Glutamatergic neuron (in vitro differentiated cells): Measurements from ENCODE around the gene KLHL10. TPM values are rescaled to one million over a fixed set of nuclear protein-coding genes. Genes with fewer than 3 reads are reported as not detected.
A peak's percentile ranks its signal among the peaks of the same experiment; 100 is the strongest.
"Not testable (repeated sequence)": the region's sequence is repeated elsewhere in the genome, so short reads cannot be mapped to it uniquely, and the experiment has no call there.

Experiments used
- DNase-seq: peaks from one replicate; pipeline ENCODE4 v3.0.0; 2022
- H3K27ac Mint-ChIP-seq: one replicate; pipeline ENCODE4 v1.8.0; 2020; ENCODE audit warnings: mild to moderate bottlenecking, mixed read lengths, inconsistent platforms; ENCODE audit not compliant: unreplicated experiment
- H3K27me3 Mint-ChIP-seq: one replicate; pipeline ENCODE4 v1.8.0; 2020; ENCODE audit warnings: mild to moderate bottlenecking, moderate library complexity, mixed read lengths, inconsistent platforms; ENCODE audit not compliant: unreplicated experiment
- H3K36me3 Mint-ChIP-seq: one replicate; pipeline ENCODE4 v1.8.0; 2020; ENCODE audit warnings: mild to moderate bottlenecking, mixed read lengths, inconsistent platforms; ENCODE audit not compliant: unreplicated experiment
- H3K4me1 Mint-ChIP-seq: one replicate; pipeline ENCODE4 v1.8.0; 2020; ENCODE audit warnings: mild to moderate bottlenecking, low read depth, mixed read lengths, inconsistent platforms; ENCODE audit not compliant: unreplicated experiment
- H3K4me3 Mint-ChIP-seq: one replicate; pipeline ENCODE4 v1.8.0; 2020; ENCODE audit warnings: mild to moderate bottlenecking, mixed read lengths, inconsistent platforms; ENCODE audit not compliant: unreplicated experiment
- H3K9me3 Mint-ChIP-seq: one replicate; pipeline ENCODE4 v1.8.0; 2020; ENCODE audit warnings: mild to moderate bottlenecking, moderate library complexity, mixed read lengths, inconsistent platforms; ENCODE audit not compliant: unreplicated experiment
- CTCF ChIP-seq: fragments of 200-600 bp; sonication (generic); IDR thresholded peaks from one replicate; pipeline ENCODE4 v1.5.0; 2021; ENCODE audit not compliant: partially characterized antibody, unreplicated experiment
- total RNA-seq: library from RNA; stranded (reverse); fragmentation: NEBNext Ultra II Directional; extraction: Animal tissue kit (Norgen Biotek cat#: 25700); gene quantifications from one replicate; pipeline ENCODE4 v1.2.1, GENCODE V29; 2021; ENCODE audit not compliant: unreplicated experiment

Gene KLHL10
- total RNA-seq, 1 donor from 2014 or later: not detected

- no peak for DNase-seq
- Mint-ChIP-seq H3K36me3 (no peaks in the 10 kb centered on the region), H3K4me3 (no peak overlapping the region), H3K27me3 (peaks cover 14% of the 10 kb centered on the region), H3K4me1 (no peaks in the 10 kb centered on the region), H3K27ac (no peak overlapping the region), H3K9me3 (peaks cover 6% of the 10 kb centered on the region)
- no peak for TF ChIP-seq CTCF
Measured at GRCh38 chr17:41869426-41869825, 31.8 kb downstream of the KLHL10 start.

GRCh38 chr17:41870097-41870496 lies 32.5 kb downstream of the KLHL10 start:
- Mint-ChIP-seq H3K4me3 (no peak overlapping the region), H3K36me3 (no peaks in the 10 kb centered on the region), H3K4me1 (no peaks in the 10 kb centered on the region), H3K27ac (no peak overlapping the region), H3K9me3 (peaks cover 10% of the 10 kb centered on the region), H3K27me3 (peaks cover 14% of the 10 kb centered on the region)
- no peak for DNase-seq
- no peak for TF ChIP-seq CTCF

GRCh38 chr17:41870627-41871026 lies 33.0 kb downstream of the KLHL10 start:
- H3K27me3 Mint-ChIP-seq: peaks cover 12% of the 10 kb centered on the region
- no peak overlapping the region for H3K4me3 Mint-ChIP-seq
- no peak for DNase-seq
- H3K36me3 Mint-ChIP-seq: no peaks in the 10 kb centered on the region
- H3K27ac Mint-ChIP-seq: peak overlapping the region; percentile 22
- no peaks in the 10 kb centered on the region for H3K4me1 Mint-ChIP-seq
- H3K9me3 Mint-ChIP-seq: peaks cover 8% of the 10 kb centered on the region
- TF ChIP-seq CTCF: no peak

GRCh38 chr17:41871789-41872188 lies 34.2 kb downstream of the KLHL10 start:
- no peak for DNase-seq
- Mint-ChIP-seq H3K4me1 (no peaks in the 10 kb centered on the region), H3K36me3 (no peaks in the 10 kb centered on the region), H3K27ac (peak overlapping the region; percentile 43), H3K27me3 (peaks cover 11% of the 10 kb centered on the region), H3K4me3 (no peak overlapping the region), H3K9me3 (peaks cover 8% of the 10 kb centered on the region)
- no peak for TF ChIP-seq CTCF

- H3K4me3 Mint-ChIP-seq: no peak overlapping the region
- H3K9me3 Mint-ChIP-seq: peaks cover 9% of the 10 kb centered on the region
- H3K36me3 Mint-ChIP-seq: peaks cover 8% of the 10 kb centered on the region
- peaks cover 12% of the 10 kb centered on the region for H3K27me3 Mint-ChIP-seq
- DNase-seq: no peak
- peaks cover 2% of the 10 kb centered on the region for H3K4me1 Mint-ChIP-seq
- H3K27ac Mint-ChIP-seq: no peak overlapping the region
- no peak for TF ChIP-seq CTCF
Measured at GRCh38 chr17:41873559-41874292, 36.1 kb downstream of the KLHL10 start.

GRCh38 chr17:41874293-41874670 lies 36.7 kb downstream of the KLHL10 start:
- H3K27me3 Mint-ChIP-seq: peaks cover 12% of the 10 kb centered on the region
- not testable (repeated sequence) for DNase-seq, H3K27ac Mint-ChIP-seq, H3K4me1 Mint-ChIP-seq, H3K4me3 Mint-ChIP-seq, H3K9me3 Mint-ChIP-seq, H3K36me3 Mint-ChIP-seq
